Endothelial cell of umbilical vein (primary cell): Measurements from ENCODE around the gene GGT5. TPM values are rescaled to one million over a fixed set of nuclear protein-coding genes. Genes with fewer than 3 reads are reported as not detected.
"Not testable (repeated sequence)": the region's sequence is repeated elsewhere in the genome, so short reads cannot be mapped to it uniquely, and the experiment has no call there.

ENCODE experiments used
- BruUV-seq: library from RNA; stranded (reverse); fragments of 400-500 nt; replicated peaks from 2 replicates; lab custom pipeline; 2021; lab: Mats Ljungman, UMichigan
- CTCF ChIA-PET: fragments of 300-600, 350-600 bp; sonication (Branson Sonifier 250); formaldehyde crosslinking; loops from one replicate; lab custom pipeline; 2021; ENCODE audit warnings: antibody characterized with exemption, inconsistent platforms; lab: Charles Lee
- POLR2A ChIA-PET: fragments of 300-600, 350-600 bp; sonication (Branson Sonifier 250); formaldehyde crosslinking; loops from one replicate; lab custom pipeline; 2021; ENCODE audit warnings: antibody characterized with exemption, inconsistent platforms; lab: Charles Lee
- DNase-seq: peaks from one replicate; pipeline ENCODE4 v3.0.0-alpha.2; 2011; ENCODE audit warnings: low read depth, low spot score
- FAIRE-seq: peaks from 2 replicates; lab custom pipeline; 2011; peaks lifted over from hg19 to GRCh38; lab: Jason Lieb, UNC
- H2AFZ ChIP-seq: 2 replicates; pipeline ENCODE4 v1.6.0; 2012; ENCODE audit warnings: low read depth, low read length, control low read depth, inconsistent platforms
- H3K27ac ChIP-seq: 2 replicates; pipeline ENCODE4 v1.5.1; 2011; ENCODE audit warnings: low read depth, mild to moderate bottlenecking, control low read depth, low read length, moderate library complexity; ENCODE audit not compliant: insufficient read depth
- H3K27me3 ChIP-seq, 2 experiments: 2 replicates each; pipeline versions ENCODE4 v1.6.0 to v1.6.1; 2011; ENCODE audit warnings: low read length in 2 of 2, mixed read lengths in 1 of 2; ENCODE audit not compliant: control insufficient read depth in 2 of 2, insufficient read depth in 2 of 2
- H3K36me3 ChIP-seq, 2 experiments: 2 replicates in 1 of 2; 3 replicates in 1 of 2; pipeline ENCODE4 v1.5.1; 2011; ENCODE audit warnings: low read length in 2 of 2, mild to moderate bottlenecking in 1 of 2, moderate library complexity in 1 of 2; ENCODE audit not compliant: control insufficient read depth in 2 of 2, insufficient read depth in 2 of 2; ENCODE audit errors: extremely low read depth in 1 of 2
- H3K4me1 ChIP-seq: 3 replicates; pipeline ENCODE4 v1.5.1; 2011; ENCODE audit warnings: mild to moderate bottlenecking, low read length; ENCODE audit not compliant: control insufficient read depth, insufficient read depth; ENCODE audit errors: extremely low read depth
- H3K4me2 ChIP-seq: 2 replicates; pipeline ENCODE4 v1.6.1; 2011; ENCODE audit warnings: low read length, control low read depth, mixed read lengths; ENCODE audit not compliant: insufficient read depth
- H3K4me3 ChIP-seq, 3 experiments: fragments of 200-600 bp in 1 of 3; sonication (generic), shearing (Covaris generic) in 1 of 3; replicated peaks in 1 of 3; 2 replicates each; pipeline ENCODE4 v1.5.1; 2011 to 2016; ENCODE audit warnings: control low read depth in 3 of 3, low read length in 3 of 3, mild to moderate bottlenecking in 2 of 3, inconsistent platforms in 1 of 3, low read depth in 1 of 3, moderate library complexity in 1 of 3; ENCODE audit not compliant: insufficient read depth in 1 of 3
- H3K79me2 ChIP-seq: 2 replicates; pipeline ENCODE4 v1.6.0; 2012; ENCODE audit warnings: low read length, inconsistent platforms; ENCODE audit not compliant: control insufficient read depth, insufficient read depth
- H3K9ac ChIP-seq: replicated peaks from 2 replicates; pipeline ENCODE3; 2011; ENCODE audit warnings: low read length, control low read depth; ENCODE audit not compliant: insufficient read depth; ENCODE audit errors: extremely low read depth
- H3K9me1 ChIP-seq: replicated peaks from 3 replicates; pipeline ENCODE4 v1.6.0; 2011; ENCODE audit warnings: mild to moderate bottlenecking, low read length; ENCODE audit not compliant: control insufficient read depth, insufficient read depth; ENCODE audit errors: extremely low read depth
- H3K9me3 ChIP-seq: replicated peaks from 2 replicates; pipeline ENCODE4 v1.5.1; 2012; ENCODE audit warnings: low read length, inconsistent platforms; ENCODE audit not compliant: control insufficient read depth, insufficient read depth
- H4K20me1 ChIP-seq: replicated peaks from 2 replicates; pipeline ENCODE3; 2011; ENCODE audit warnings: mild to moderate bottlenecking, low read length; ENCODE audit not compliant: control insufficient read depth, insufficient read depth; ENCODE audit errors: extremely low read depth
- CTCF ChIP-seq, 2 donors: IDR thresholded peaks; 1 replicate in 1 of 2; 2 replicates in 1 of 2; pipeline ENCODE4 v1.5.1; 2011; ENCODE audit warnings: low read length in 2 of 2, mild to moderate bottlenecking in 2 of 2, moderate library complexity in 2 of 2, control low read depth in 1 of 2, inconsistent platforms in 1 of 2, low read depth in 1 of 2; ENCODE audit not compliant: insufficient read depth in 1 of 2; ENCODE audit errors: extremely low read depth in 1 of 2
- FOS ChIP-seq: IDR thresholded peaks from 2 replicates; pipeline ENCODE4 v1.6.1; 2011; ENCODE audit warnings: mild to moderate bottlenecking, low read length, moderate library complexity, borderline replicate concordance; ENCODE audit not compliant: insufficient read depth
- GATA2 ChIP-seq: IDR thresholded peaks from 2 replicates; pipeline ENCODE4 v1.7.0; 2011; ENCODE audit warnings: low read depth, mild to moderate bottlenecking, moderate library complexity, mixed read lengths, low read length; ENCODE audit not compliant: insufficient read length, insufficient read depth
- JUN ChIP-seq: IDR thresholded peaks from 2 replicates; pipeline ENCODE4 v1.6.1; 2011; ENCODE audit warnings: borderline replicate concordance, low read depth; ENCODE audit not compliant: insufficient read length, insufficient read depth
- MAX ChIP-seq: IDR thresholded peaks from 2 replicates; pipeline ENCODE4 v1.6.1; 2011; ENCODE audit not compliant: insufficient read depth, insufficient read length
- MYC ChIP-seq: IDR thresholded peaks from one replicate; pipeline ENCODE4 v1.6.1; 2011; ENCODE audit warnings: mild to moderate bottlenecking, low read depth, low read length
- POLR2A ChIP-seq: IDR thresholded peaks from 2 replicates; pipeline ENCODE4 v1.6.1; 2012; ENCODE audit warnings: low read depth, mild to moderate bottlenecking, control low read depth, low read length
- dilution Hi-C: fragments of 300-500 bp; cut with MboI; formaldehyde crosslinking; loops from one replicate; pipeline ENCODE4 v1.15.0; 2019; ENCODE audit warnings: low sequenced_read_pairs; ENCODE audit not compliant: extremely low pct_ligation_motif_present
- intact Hi-C: fragments of 100-400 bp; cut with micrococcal nuclease; formaldehyde crosslinking; loops from one replicate; pipeline ENCODE4 v1.10.0; 2022
- polyA plus RNA-seq, 4 experiments: library from polyadenylated mRNA; depleted of rRNA in 3 of 4; stranded (reverse) in 3 of 4; unstranded in 1 of 4; fragments of >200 nt; gene quantifications; 2 replicates each; pipeline versions ENCODE4 v1.2.1 to v1.2.3, GENCODE V29; 2011 to 2012; ENCODE audit warnings: missing spikeins in 1 of 4
- total RNA-seq: library from RNA; stranded (reverse); gene quantifications from 2 replicates; pipeline ENCODE4 v1.2.3, GENCODE V29; 2021

GGT5 gene
- total and polyA plus RNA-seq, 2 donors (not counting 3 experiments of a cell fraction or from before 2014, with no cell fraction given), result 45.9 to 293 TPM

DNA sequence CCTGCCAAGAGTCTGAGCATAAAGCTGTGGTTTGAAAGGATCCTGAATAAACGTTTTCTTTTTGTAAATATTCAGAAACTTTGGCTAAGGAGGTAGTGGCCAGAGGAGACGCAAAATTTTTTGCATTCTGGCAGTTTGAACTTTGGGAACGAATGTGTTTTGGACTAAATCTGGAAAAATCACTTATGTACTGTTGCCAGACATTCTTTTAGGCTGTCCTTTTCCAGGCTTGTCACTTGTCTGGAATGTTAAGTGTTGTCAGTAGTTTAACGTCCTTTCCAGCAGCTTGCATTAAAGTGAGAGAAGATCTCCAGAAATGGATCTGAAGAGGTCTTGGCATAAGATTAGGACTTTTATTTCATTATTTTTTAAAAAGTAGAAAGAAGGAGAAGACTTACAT lies 44.2 kb upstream of the GGT5 start:
- no peaks in the 10 kb centered on the region for H3K9me1 ChIP-seq
- no peak overlapping the region for H2AFZ ChIP-seq
- H3K9ac ChIP-seq, result peak overlapping the region; percentile 19
- no TSS peak for BruUV-seq
- H3K4me1 ChIP-seq, result peaks cover 30% of the 10 kb centered on the region
- intact Hi-C loops, result loop anchor here (2.0 kb wide), 2 partner anchors 18 to 30 kb away; partner anchors contain the start of gene SPECC1L
- dilution Hi-C loops, result no loop called here
- POLR2A ChIA-PET, result no interaction called here
- CTCF ChIA-PET, result interaction anchor here (0.6 to 1.2 kb wide), 7 partner anchors 10 to 215 kb away, joined by 3 to 4 read pairs (median 4); no protein-coding TSS in a partner anchor
- DNase-seq, result peak; percentile 55
- no peaks in the 10 kb centered on the region for H3K36me3 ChIP-seq
- peaks cover 70% of the 10 kb centered on the region for H3K79me2 ChIP-seq
- peak overlapping the region; percentile 67 for H3K27ac ChIP-seq
- H3K9me3 ChIP-seq, result no peaks in the 10 kb centered on the region
- FAIRE-seq, result peak; percentile 80
- H3K4me2 ChIP-seq, result peak overlapping the region; percentile 75
- H3K27me3 ChIP-seq, result no peaks in the 10 kb centered on the region
- peaks cover 8% of the 10 kb centered on the region for H4K20me1 ChIP-seq
- TF ChIP-seq MAX, result no peak
- no peak for TF ChIP-seq FOS
- TF ChIP-seq POLR2A, result no peak
- no peak for TF ChIP-seq MYC
- TF ChIP-seq CTCF (IDR thresholded peaks at IDR 0.05; ENCODE audit: extremely low read depth in 1 of 2, insufficient read depth in 1 of 2, low read depth in 1 of 2, low read length in 2 of 2), result no peak
- TF ChIP-seq JUN, result peak; percentile 18
- no peak for TF ChIP-seq GATA2
- no peak overlapping the region for H3K4me3 ChIP-seq

- H2AFZ ChIP-seq, DNase-seq, H3K9me3 ChIP-seq, H3K9ac ChIP-seq, H3K27ac ChIP-seq, H3K36me3 ChIP-seq, POLR2A ChIA-PET, H3K4me3 ChIP-seq, H3K27me3 ChIP-seq, FAIRE-seq, dilution Hi-C loops, BruUV-seq, H3K4me2 ChIP-seq, H3K9me1 ChIP-seq: not testable (repeated sequence)
- H4K20me1 ChIP-seq, result peaks cover 10% of the 10 kb centered on the region
- intact Hi-C loops, result loop anchor here (2.0 kb wide), 2 partner anchors 17 to 31 kb away; partner anchors contain the start of gene SPECC1L
- H3K4me1 ChIP-seq, result peaks cover 31% of the 10 kb centered on the region
- peaks cover 82% of the 10 kb centered on the region for H3K79me2 ChIP-seq
- CTCF ChIA-PET, result interaction anchor here (1.1 kb wide), 1 partner anchor 8 kb away, joined by 4 read pairs; no protein-coding TSS in a partner anchor
Observed at GRCh38 chr22:24287801-24288200, 42.9 kb upstream of the GGT5 start.

DNA sequence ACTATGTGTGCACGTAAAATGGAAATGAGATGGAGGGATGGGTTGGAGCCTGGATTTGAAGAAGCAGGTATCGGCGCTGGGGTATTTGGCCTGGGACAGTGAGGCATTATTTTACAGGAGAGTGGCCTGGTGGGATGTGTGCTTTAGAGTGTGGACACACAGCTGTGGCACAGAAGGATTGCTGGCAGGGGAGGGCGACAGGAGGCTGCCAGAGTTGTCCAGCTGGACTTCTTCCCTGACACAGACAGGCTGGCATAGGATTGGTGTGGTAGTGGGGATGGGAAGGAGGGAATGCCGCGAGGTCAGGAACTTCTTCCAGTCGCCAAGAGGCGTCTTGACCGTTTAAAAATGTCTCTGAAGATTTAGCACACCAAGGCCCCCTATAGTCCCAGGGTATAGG lies 42.3 kb upstream of the GGT5 start:
- H3K9ac ChIP-seq, POLR2A ChIA-PET, H2AFZ ChIP-seq, FAIRE-seq, BruUV-seq, H3K27ac ChIP-seq, H3K4me3 ChIP-seq, DNase-seq, CTCF ChIA-PET, H3K36me3 ChIP-seq, H3K9me3 ChIP-seq, H3K27me3 ChIP-seq, H3K9me1 ChIP-seq, dilution Hi-C loops, intact Hi-C loops, H3K4me2 ChIP-seq: not testable (repeated sequence)
- Histone ChIP-seq H4K20me1 (peaks cover 10% of the 10 kb centered on the region), H3K4me1 (peaks cover 31% of the 10 kb centered on the region), H3K79me2 (peaks cover 88% of the 10 kb centered on the region)
